GM21825 (cell line): ENCODE results near the gene UCN2.
"Not testable (repeated sequence)": the region's sequence is repeated elsewhere in the genome, so short reads cannot be mapped to it uniquely, and the experiment has no call there.

Experiments
- ATAC-seq: cut with Tn5 transposase; IDR thresholded peaks from one replicate; pipeline ENCODE4 v1.9.1; 2021; ENCODE audit warnings: mild to moderate bottlenecking, moderate library complexity; ENCODE audit not compliant: unreplicated experiment

Gene UCN2

DNA sequence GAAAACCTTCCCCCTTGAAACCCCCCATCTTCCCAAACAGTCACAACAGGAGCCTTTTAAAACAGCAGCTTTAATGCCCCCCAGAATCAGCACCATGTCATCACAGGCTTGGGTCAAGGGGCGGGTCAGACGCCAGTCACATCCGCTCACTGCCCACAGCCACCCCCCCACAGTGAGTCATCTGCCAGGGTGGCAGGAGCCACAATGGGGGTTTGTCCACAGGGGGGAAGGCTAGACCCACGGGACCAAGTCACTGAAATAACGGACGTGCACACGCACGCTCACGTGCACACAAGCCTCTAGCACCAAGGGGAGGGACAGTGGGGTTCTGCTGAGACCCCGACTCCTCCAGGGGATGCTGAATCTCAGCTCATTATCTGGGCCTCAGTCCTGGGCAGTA lies 441 bp upstream of the UCN2 start:
- no peak for ATAC-seq

DNA sequence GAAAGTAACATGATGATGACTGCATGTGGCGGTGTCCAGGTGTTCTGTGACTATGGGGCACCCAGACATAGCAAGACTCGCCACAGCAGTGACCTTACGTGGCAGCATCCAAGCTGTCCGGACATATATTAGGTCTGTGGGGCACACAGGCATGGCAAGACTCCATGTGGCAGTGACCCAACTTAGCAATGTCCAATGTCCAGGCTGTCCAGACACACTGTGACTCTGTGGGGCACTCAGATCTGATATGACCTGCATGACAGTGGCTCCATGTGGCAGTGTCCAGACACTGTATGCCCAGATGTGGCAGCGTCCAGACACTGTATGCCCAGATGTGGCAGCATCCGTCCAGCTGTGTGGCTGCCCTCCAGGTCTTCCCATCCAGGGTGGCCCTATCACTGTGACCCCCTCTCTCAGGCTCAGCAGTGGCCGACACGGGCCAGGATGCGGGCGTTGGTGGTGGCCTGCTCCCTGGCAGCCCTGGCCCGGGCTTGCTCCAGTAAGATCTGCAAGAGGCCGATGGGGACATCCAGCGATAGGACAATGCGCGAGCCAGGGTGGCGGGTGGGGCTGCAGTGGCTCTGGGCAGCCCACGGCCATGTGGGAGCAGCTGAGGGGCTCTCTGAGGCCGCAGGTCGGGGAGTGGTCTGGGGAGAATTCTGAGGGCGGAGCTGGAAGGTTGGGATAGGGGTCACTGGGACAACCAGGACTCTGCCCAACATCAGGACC lies 1.1 kb downstream of the UCN2 start:
- ATAC-seq: no peak

DNA sequence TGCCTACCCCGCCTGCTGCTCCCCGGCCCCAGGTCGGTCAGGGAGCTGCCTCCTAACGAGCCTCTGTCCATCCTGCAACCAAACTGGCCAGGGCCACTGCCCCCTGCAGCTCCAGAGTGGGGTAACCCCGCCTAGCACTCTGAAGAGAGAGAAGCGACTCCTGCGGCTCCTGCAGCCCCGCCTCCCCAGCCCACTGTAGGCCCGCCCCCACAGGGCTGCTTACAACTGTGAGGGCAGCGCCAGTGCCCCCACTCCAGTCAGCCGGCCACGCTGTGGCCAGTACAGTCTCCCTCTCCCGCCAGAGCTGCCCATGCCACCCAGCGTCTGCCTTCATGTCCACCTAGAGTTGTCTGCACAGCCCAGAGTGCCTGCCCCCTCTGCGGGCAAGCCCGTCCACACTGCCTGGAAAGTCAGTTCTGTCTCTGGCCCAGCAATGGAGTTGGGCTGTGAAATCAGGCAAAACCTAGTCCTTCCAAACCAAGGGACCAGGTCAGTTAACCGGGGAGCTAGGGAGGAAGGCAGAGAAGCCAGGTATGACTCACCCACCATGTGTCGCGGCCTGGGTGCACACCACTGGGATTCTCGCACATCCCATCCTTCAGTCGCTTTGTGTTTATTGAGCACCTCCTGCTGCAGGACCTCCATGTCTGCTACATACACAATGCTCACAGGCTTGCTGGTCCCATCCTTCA lies 2.4 kb downstream of the UCN2 start:
- ATAC-seq: no peak

DNA sequence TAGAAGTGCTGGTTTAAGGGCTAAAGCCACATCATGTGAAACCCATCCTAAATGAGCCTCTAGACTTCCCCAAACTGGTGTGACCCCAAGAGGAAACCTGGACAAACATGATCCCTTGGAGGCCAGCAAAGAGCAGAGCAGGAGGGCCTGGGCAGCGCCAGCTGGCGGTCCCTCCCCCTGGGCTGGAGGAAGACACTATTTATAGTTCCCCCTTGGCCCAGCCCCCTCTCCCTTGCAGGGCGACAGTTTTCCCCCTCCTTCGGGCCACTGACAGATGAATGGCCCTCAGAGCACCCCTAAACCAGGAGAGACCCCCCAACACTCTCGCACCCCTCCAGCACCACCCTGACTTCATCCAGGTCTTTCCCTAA lies 2.9 kb downstream of the UCN2 start:
- no peak for ATAC-seq

DNA sequence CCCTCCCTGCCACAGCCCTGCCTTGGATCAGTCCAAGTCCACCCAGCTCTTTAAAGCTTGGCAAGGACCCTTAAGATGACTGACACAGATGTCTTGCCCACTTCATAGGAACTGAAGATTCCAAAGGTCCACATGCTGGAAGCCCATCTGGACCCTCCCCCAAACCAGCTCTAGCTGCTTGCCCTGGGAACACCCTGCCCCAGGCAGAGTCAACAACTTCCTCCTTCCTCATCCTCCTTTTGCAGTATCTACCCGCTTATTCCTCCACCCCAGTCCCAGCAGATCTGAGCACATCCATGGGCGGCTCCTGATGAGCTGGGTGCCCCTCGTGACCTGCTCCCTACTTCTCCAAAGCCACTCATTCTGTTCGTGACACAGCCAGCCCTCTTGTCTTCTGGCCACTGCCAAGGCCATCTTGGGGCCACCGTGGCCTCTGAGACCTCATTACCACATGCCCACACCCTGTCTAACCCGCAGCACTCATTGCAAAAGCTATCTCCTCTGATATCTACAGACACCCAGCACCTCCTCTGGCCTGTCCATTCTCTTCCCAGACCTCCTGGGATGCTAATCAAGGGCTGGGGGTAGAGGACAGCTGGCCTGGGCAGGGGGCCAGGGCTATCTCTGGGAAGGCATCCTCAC lies 5.0 kb downstream of the UCN2 start:
- ATAC-seq: no peak

DNA sequence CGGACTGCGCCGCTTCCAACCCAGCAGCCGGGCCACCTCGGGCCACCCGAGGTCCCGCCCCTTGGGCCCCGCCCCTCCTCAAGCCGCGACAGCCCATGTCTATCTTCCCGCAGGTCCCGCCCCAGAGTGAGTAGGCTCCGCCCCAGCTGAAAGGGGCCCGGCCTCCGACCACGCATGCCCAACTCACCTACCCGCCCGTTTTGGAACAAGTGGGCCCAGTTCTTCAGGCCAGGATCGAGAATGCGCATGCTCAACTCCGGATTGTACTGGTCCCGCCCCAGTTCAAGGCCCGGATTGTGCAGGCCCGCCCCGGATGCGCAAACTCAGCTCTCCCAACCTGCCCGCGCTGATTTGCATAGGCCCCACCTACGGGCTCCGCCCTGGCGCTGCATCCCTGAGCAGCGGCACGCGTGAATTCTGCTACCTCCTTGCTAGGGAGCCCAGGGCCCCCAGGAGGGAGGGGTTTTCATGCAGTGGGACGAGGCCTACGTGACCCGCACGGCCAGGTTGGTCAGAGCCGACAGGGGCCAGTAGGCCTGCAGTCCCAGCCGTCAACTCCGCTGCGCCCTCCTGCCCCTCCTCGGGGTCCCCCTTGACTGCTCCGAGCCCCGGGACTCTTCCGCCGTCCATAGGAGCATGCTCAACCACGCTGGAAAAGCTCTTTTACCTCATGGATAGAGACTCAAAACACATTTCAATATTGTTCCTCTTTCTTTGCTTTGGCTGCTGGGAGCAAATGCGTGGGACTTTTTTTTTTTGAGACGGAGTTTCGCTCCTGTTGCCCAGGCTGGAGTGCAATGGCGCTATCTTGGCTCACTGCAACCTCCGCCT lies 6.6 kb downstream of the UCN2 start, which contains the start of gene PFKFB4:
TSS of gene PFKFB4 (minus strand) at position 8 of the 831 bp plus-strand sequence. CDS start 26 bp downstream, outside the sequence.
- ATAC-seq: peak; percentile 80

DNA sequence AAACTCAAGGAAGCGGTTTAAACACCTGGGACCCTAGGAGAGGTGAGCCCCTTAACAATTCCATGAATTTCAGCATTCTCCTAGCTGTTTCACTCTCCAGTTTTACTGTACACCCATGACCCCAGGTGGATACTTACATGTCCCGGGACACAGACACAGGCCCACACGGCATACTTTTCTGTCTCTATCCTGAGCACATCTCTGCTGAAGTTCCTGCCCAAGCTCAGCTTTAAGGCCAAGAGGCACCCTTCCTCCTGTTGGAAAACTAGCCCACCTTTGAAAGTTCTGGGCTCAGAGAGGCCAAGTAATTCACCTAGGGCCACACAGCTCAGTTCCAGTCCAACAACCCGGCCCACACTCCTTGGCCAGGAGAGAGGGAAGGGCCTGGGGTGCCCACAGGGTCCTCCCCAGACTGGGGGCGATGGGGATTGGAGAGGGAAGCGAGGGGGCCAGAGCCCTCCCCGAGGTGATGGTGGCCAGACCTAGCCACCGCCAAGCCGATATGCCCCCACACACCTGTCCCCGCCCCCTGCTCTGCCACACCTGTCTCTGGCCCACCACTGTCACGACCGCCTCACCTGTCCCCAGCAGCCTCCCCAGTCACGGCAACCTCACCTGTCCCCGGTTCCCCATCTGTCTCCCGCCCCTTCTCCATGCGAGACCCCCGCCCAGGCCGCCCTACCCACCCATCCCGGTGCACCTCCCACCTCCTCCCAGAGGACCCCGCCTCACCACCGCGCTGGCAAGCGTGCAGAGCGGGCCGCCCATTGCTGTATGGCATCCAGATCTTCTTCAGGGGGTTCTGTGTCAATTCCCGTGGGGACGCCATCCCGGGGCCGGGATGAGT lies 7.4 kb downstream of the UCN2 start:
- no peak for ATAC-seq

DNA sequence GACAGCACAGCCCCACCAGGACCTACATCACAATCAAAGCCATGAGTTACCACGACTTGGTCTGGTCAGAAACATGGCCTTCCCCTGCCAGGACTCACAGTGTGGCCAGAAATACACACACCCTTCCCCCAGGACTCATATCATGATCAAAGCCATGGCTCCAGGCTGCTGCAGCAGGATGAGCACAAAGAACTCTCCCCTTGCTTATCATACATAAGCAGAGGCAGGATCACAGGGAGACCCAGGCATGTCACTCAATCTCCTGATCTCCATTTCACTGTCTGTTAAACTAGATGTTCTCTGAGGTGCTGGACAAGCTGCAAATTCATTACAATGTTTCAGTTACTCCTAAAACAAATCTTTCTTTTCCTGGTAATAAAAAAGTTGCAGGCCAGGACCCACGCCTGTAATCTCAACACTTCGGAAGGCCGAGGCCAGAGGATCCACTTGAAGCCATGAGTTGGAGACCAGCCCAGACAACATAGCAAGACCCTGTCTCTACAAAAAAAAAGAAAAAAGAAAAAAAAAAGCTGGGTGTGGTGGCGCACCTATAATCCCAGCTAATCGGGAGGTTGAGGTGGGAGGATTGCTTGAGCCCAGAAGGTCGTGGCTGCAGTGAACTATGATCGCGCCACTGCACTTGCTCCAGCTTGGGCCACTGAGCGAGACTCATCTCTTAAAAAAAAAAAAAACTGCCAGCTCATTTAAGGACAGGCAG lies 8.2 kb downstream of the UCN2 start:
- ATAC-seq: no peak

DNA sequence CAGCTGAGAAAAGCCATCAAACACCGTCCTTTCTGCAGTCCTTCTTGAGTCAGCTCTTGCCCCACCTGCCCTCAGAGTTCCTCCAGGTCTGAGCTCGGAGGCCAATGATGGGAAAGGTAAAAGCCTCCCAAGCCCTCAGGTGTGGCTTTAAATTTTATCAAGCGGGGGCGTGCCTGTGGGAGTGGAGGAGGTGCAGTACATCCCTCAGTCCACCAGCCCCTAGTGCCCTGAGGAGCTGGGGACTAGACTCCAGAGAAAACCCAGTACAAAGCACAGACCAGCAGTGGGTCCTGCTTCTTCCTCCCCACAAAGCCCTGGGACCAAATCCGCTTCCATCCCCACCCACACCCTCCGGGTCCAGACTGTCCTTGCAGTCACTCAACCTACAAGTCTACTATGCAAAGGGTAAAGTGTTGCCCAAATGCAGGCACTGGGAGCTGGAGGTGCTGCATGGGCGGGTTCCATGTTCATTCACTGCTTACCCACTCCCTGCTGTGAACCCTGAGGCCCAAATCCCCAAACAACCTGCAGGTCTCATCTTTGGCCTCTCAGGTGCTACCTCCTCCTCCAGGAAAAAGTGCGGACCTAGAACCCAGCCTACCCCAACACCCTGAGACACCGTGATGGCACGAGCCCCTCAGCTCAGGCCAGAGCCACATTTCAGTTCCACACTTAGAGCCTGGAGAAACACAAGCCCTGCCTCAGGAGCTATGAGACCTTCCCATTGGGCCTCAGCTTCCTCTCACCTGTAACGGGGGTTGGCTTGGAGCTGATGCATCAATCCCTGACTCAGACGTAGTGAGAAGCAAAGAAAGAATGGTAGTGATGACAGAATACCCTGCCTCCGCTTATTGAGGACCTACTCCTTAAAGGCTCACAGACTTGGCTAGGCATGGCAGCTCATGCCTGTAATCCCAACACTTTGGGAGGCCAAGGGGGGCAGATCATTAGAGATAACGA lies 9.4 kb downstream of the UCN2 start:
- ATAC-seq: no peak

DNA sequence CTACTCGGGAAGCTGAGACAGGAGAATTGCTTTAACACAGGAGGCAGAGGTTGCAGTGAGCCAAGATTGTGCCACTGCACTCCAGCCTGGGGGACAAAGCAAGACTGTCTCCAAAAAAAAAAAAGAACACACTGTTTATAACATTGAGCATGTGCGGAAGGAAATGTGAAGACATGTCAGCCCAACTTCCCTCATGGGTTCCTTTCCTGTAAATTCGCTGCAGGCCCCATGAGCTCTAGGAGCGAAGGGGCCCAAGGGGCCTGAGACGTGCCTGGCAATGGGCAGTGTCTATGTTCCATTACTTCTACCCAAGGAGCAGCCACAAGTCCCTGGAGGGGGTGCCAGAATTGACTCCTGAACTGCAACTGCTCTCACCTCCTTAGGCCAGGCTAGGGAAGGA lies 10.2 kb downstream of the UCN2 start:
- ATAC-seq: no peak

DNA sequence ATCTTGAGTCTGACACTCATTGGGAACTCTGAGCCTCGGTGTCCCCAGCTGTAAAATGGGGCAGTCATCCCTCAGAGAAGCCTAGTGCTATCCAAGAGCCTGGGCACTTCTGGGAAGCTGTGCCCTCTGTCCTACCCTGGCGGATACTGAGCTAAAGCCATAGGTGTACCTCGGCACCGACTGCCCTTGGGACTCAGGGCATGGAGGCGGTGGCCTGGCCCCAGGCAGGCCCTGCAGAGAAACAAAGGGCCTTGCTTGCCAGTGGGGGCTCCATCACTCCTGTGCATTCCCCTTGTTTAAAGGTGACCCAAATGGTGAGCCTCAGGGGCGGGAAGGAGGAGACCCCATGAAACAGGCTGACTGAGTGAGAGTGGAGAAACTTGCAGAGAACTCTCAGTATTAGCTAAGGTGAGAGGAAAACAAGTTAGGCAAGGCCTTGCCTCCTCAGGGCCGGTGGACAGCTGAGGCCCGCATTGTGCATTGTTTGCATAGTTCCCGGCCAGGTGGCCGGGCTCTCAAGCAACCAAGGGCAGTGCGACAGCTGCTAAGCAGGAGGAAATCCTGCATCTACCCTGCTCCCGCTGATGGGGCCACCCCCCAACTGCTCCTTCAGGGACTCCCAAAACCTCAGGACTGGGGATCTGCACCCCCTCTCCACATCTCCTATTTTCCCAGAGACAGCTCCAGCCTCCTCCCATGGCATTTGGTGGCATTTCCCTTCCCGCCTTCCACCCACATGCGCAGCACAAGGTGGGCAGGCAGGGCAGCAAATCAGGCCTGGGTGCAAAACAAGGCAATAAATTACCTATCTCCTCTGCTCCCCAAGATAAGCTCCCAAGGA lies 11.2 kb downstream of the UCN2 start:
- ATAC-seq: no peak

DNA sequence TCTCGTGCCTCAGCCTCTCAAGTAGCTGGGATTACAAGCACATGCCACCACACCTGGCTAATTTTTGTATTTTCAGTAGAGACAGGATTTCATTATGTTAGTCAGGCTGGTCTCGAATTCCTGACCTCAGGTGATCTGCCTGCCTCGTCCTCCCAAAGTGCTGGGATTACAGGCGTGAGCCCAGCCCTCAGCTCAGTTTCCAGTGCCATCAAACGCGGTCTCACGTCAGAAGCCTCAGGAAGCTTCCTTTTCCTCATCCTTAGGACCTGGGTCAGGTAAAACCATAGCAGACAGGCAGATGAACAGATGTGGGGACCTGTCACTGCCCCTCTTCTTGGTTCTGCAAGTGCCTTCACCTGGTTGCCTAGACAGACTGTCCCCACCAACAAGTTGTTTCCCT lies 11.9 kb downstream of the UCN2 start:
- not testable (repeated sequence) for ATAC-seq

DNA sequence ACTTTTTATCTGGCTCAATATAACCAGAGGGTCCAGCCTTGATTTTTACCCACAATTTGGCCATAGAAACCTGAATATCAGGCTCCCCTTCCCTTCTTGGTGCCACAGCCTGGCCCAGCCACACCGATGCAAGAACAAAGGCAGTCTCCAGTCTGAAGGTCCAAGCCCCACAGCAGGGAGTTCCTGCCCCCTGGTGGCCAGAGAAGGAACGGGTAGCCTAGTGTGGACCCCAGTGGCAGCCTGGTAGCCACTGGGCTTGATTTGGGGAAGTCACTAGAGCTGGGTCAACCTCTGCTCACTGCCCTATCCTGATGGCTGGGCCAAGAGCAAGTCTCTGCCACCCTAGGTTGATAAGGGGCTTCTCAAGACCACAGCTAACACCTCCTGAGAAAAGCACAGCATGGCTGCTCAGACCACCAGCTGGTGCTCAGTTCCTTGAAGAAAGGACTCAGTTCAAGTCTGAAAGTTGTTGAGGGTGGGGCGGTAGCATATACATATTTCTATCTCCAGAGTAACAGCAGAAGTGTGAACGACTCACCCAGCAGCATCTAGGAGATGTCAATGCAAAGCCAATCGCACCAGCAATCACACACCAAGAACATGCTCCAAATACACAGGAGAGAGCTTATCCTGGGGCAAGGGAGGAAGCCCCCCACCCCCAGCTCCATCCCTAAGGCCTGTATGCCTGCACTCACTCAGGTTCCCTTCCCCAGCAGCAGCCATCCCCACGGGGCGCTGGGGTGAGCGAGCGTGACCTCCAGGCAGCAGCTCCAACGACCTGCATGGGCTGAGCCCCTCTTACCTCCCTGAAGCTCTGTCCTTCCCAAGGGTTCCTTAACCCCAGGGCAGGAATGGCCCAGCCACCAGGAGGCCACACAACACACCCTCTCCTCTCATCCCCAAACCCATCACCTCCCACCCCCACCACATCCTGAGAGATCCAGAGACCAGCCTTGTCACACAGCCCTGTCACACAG lies 14.6 kb downstream of the UCN2 start:
- no peak for ATAC-seq

DNA sequence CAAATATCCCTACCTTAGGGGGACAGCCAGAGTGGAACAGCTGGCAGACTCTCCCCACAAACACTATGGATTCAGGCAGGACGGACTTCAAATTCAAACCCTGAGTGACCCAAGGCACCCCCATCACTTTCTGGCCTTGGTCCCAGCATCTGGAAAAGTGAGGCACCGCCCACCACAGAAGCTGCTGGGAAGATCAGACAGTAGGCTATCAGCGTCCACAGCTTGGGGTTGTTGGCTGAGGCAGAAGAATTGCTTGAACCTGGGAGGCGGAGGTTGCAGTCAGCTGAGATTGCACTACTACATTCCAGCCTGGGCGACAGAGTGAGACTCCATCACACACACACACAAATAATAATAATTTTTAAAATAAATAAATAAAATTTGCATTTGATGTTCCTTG lies 15.5 kb downstream of the UCN2 start:
- no peak for ATAC-seq

DNA sequence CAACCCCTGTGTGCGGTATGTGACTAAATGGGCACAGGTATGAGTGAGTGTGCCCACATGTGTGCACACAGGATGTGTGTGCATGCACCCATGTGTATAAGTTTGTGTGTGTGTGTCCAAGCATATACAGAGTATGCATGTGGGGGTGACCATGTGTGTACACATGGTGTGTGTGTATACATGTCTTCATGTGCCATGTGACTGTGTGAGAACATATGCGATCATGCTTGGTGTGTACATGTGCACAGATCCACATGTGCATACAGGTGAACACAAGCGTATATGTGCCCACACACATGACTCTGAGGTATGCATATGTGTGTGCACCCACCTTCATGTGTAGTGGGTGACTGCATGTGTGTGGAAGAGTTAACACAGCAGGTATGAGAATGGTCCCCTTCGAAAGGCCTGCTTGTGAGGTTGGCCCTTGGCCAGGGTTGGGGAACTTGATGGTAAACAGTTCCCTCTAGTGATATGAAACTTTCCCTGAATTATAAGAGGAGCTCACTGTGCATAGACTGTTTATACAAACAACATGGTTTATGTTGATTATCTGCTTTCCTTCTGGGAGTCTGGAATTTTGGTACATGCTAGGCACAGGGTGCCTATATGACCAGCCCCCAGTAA lies 17.3 kb downstream of the UCN2 start:
- ATAC-seq: no peak

DNA sequence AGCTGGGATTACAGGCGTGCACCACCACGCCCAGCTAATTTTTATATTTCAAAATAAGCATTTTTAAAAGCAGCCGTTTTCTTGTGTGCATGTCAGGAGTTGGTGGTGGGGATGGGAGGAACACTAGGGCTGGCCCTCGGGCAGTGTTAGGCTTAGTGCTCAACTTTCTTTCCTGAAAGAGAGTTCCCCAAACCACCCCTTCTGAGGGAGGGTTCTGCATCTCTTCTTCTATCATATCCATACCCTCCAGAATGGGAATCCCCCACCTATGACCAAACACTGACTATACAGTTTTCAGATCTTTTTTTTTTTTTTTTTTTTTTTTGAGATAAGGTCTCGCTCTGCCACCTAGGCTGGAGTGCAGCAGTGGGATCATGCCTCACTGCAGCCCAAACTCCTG lies 19.4 kb downstream of the UCN2 start:
- no peak for ATAC-seq
